Hepatic stellate cell (primary cell): ENCODE results near the gene RGS1.

Experiments used
- DNase-seq: peaks from one replicate; pipeline ENCODE4 v3.0.0; 2011; ENCODE audit warnings: low spot score

Gene RGS1

GRCh38 chr1:192620071-192620635 lies 44.6 kb downstream of the RGS1 start:
- DNase-seq = no peak

- DNase-seq = no peak
These were observed 51.0 kb downstream of the RGS1 start for GRCh38 chr1:192626366-192627179.

GRCh38 chr1:192627901-192628300 lies 52.3 kb downstream of the RGS1 start:
- no peak for DNase-seq

- no peak for DNase-seq
These were observed 53.0 kb downstream of the RGS1 start for GRCh38 chr1:192628396-192629057.

- DNase-seq = no peak
These were observed 54.0 kb downstream of the RGS1 start for GRCh38 chr1:192629612-192630011.
